Spinal cord (tissue), 10 donors: ENCODE results near the gene OPALIN. TPM values are rescaled to one million over a fixed set of nuclear protein-coding genes. Genes with fewer than 3 reads are reported as not detected.

Experiments used
- DNase-seq, 6 donors: peaks; one replicate each; pipeline versions ENCODE4 v3.0.0 to v3.0.0-alpha.2; 2013 to 2015; ENCODE audit warnings: low spot score in 6 of 6, low read depth in 4 of 6
- H3K27ac ChIP-seq: one replicate; pipeline ENCODE4 v1.5.1; 2013; ENCODE audit warnings: low read depth, low read length, control low read depth
- H3K27me3 ChIP-seq: one replicate; pipeline ENCODE4 v1.6.1; 2013; ENCODE audit warnings: low read length; ENCODE audit not compliant: control insufficient read depth, insufficient read depth
- H3K36me3 ChIP-seq: one replicate; pipeline ENCODE4 v1.6.1; 2013; ENCODE audit warnings: low read length; ENCODE audit not compliant: control insufficient read depth, insufficient read depth
- H3K4me1 ChIP-seq: one replicate; pipeline ENCODE4 v1.6.1; 2013; ENCODE audit warnings: low read length; ENCODE audit not compliant: control insufficient read depth, insufficient read depth
- H3K4me3 ChIP-seq: one replicate; pipeline ENCODE4 v1.5.1; 2013; ENCODE audit warnings: low read depth, low read length, control low read depth
- H3K9me3 ChIP-seq: one replicate; pipeline ENCODE4 v1.6.1; 2013; ENCODE audit warnings: low read length; ENCODE audit not compliant: control insufficient read depth, insufficient read depth
- WGBS: methylation state at CpG from one replicate; pipeline ENCODE4 v1.1.5; 2013; ENCODE audit warnings: missing lambda C conversion rate; ENCODE audit not compliant: insufficient coverage; 5-methylcytosine and 5-hydroxymethylcytosine counted together
- polyA plus RNA-seq, 2 donors: library from polyadenylated mRNA; unstranded; fragments of 120-200 nt; gene quantifications; one replicate each; pipeline ENCODE4 v1.2.1, GENCODE V29; 2013; ENCODE audit not compliant: insufficient read length in 2 of 2
- total RNA-seq, 2 donors: library from RNA; depleted of rRNA in 1 of 2; stranded (reverse); fragments of 120-200 nt in 1 of 2; fragments of >200 nt in 1 of 2; gene quantifications; one replicate each; pipeline versions ENCODE4 v1.2.3 to v1.2.4, GENCODE V29; 2013 to 2014
- donor health status: healthy.

The OPALIN gene
- total and polyA plus RNA-seq, 4 donors = 0.79 to 4.8 (median 0.85) TPM

GRCh38 chr10:96366508-96366907 lies 7.7 kb upstream of the OPALIN start:
- Histone ChIP-seq H3K4me1 (no peaks in the 10 kb centered on the region), H3K4me3 (no peak overlapping the region), H3K27ac (no peak overlapping the region), H3K27me3 (no peaks in the 10 kb centered on the region), H3K36me3 (peaks cover 6% of the 10 kb centered on the region), H3K9me3 (no peaks in the 10 kb centered on the region)
- DNase-seq = no peak
- WGBS = 83% methylated on average over 1 of the region's 3 CpGs

GRCh38 chr10:96365571-96365970 lies 6.8 kb upstream of the OPALIN start:
- Histone ChIP-seq H3K27me3 (no peaks in the 10 kb centered on the region), H3K4me3 (no peak overlapping the region), H3K36me3 (peaks cover 4% of the 10 kb centered on the region), H3K27ac (no peak overlapping the region), H3K4me1 (no peaks in the 10 kb centered on the region), H3K9me3 (no peaks in the 10 kb centered on the region)
- WGBS = 100% methylated on average over 1 of the region's 3 CpGs
- DNase-seq = no peak

- H3K4me3 ChIP-seq = no peak overlapping the region
- 65% methylated on average over 3 of the region's 3 CpGs for WGBS
- H3K9me3 ChIP-seq = no peaks in the 10 kb centered on the region
- no peaks in the 10 kb centered on the region for H3K36me3 ChIP-seq
- no peak overlapping the region for H3K27ac ChIP-seq
- H3K4me1 ChIP-seq = no peaks in the 10 kb centered on the region
- H3K27me3 ChIP-seq = no peaks in the 10 kb centered on the region
- peak in 1 of 6 donors; percentile 72 for DNase-seq
Observed at GRCh38 chr10:96360766-96361165, 2.0 kb upstream of the OPALIN start.

- DNase-seq = no peak
- no peaks in the 10 kb centered on the region for H3K9me3 ChIP-seq
- no peaks in the 10 kb centered on the region for H3K4me1 ChIP-seq
- H3K4me3 ChIP-seq = no peak overlapping the region
- 95% methylated on average over 6 of the region's 6 CpGs for WGBS
- no peak overlapping the region for H3K27ac ChIP-seq
- H3K27me3 ChIP-seq = no peaks in the 10 kb centered on the region
- H3K36me3 ChIP-seq = no peaks in the 10 kb centered on the region
Observed at GRCh38 chr10:96360331-96360730, 1.5 kb upstream of the OPALIN start.

- WGBS = 89% methylated on average over 6 of the region's 6 CpGs
- DNase-seq = no peak
- no peaks in the 10 kb centered on the region for H3K27me3 ChIP-seq
- H3K36me3 ChIP-seq = no peaks in the 10 kb centered on the region
- no peaks in the 10 kb centered on the region for H3K9me3 ChIP-seq
- H3K4me3 ChIP-seq = no peak overlapping the region
- no peak overlapping the region for H3K27ac ChIP-seq
- H3K4me1 ChIP-seq = no peaks in the 10 kb centered on the region
Observed at GRCh38 chr10:96359616-96360015, 814 bp upstream of the OPALIN start.

- H3K4me1 ChIP-seq = no peaks in the 10 kb centered on the region
- H3K36me3 ChIP-seq = no peaks in the 10 kb centered on the region
- no peak for DNase-seq
- no peak overlapping the region for H3K4me3 ChIP-seq
- H3K27ac ChIP-seq = no peak overlapping the region
- no peaks in the 10 kb centered on the region for H3K27me3 ChIP-seq
- H3K9me3 ChIP-seq = no peaks in the 10 kb centered on the region
- WGBS = 72% methylated on average over 5 of the region's 8 CpGs
Observed at GRCh38 chr10:96357038-96357620, 1.7 kb downstream of the OPALIN start.

- no peak overlapping the region for H3K27ac ChIP-seq
- no peak overlapping the region for H3K4me3 ChIP-seq
- no peaks in the 10 kb centered on the region for H3K36me3 ChIP-seq
- H3K4me1 ChIP-seq = no peaks in the 10 kb centered on the region
- H3K27me3 ChIP-seq = no peaks in the 10 kb centered on the region
- DNase-seq = no peak
- H3K9me3 ChIP-seq = no peaks in the 10 kb centered on the region
- WGBS = 50% methylated on average over 2 of the region's 4 CpGs
Observed at GRCh38 chr10:96352582-96352981, 6.2 kb downstream of the OPALIN start.

- Histone ChIP-seq H3K27me3 (no peaks in the 10 kb centered on the region), H3K4me3 (no peak overlapping the region), H3K9me3 (no peaks in the 10 kb centered on the region), H3K4me1 (no peaks in the 10 kb centered on the region), H3K27ac (no peak overlapping the region), H3K36me3 (no peaks in the 10 kb centered on the region)
- DNase-seq = no peak
Observed at GRCh38 chr10:96352027-96352426, 6.8 kb downstream of the OPALIN start.

GRCh38 chr10:96346295-96346694 lies 12.5 kb downstream of the OPALIN start:
- no CpG with 5 or more reads among the region's 1 CpG for WGBS
- Histone ChIP-seq H3K4me1 (no peaks in the 10 kb centered on the region), H3K4me3 (no peak overlapping the region), H3K27me3 (no peaks in the 10 kb centered on the region), H3K36me3 (no peaks in the 10 kb centered on the region), H3K9me3 (peaks cover 3% of the 10 kb centered on the region), H3K27ac (no peak overlapping the region)
- no peak for DNase-seq

- H3K9me3 ChIP-seq = peaks cover 3% of the 10 kb centered on the region
- no peak overlapping the region for H3K4me3 ChIP-seq
- H3K27ac ChIP-seq = no peak overlapping the region
- no peaks in the 10 kb centered on the region for H3K36me3 ChIP-seq
- no peaks in the 10 kb centered on the region for H3K27me3 ChIP-seq
- DNase-seq = no peak
- H3K4me1 ChIP-seq = no peaks in the 10 kb centered on the region
- WGBS = no CpG with 5 or more reads among the region's 2 CpGs
Observed at GRCh38 chr10:96345222-96345621, 13.6 kb downstream of the OPALIN start.
